Mesendoderm (in vitro differentiated cells): ENCODE results near the gene CHST15.
A peak's percentile ranks its signal among the peaks of the same experiment; 100 is the strongest.

ENCODE experiments used
- DNase-seq: peaks from one replicate; pipeline ENCODE4 v3.0.0; 2013
- H2AK5ac ChIP-seq: 2 replicates; pipeline ENCODE4 v1.6.1; 2013; ENCODE audit warnings: low read length, inconsistent platforms
- H2BK120ac ChIP-seq: 2 replicates; pipeline ENCODE4 v1.6.1; 2013; ENCODE audit warnings: low read depth, mild to moderate bottlenecking, low read length, moderate library complexity, mixed read lengths
- H2BK15ac ChIP-seq: replicated peaks from 2 replicates; pipeline ENCODE4 v1.6.1; 2013; ENCODE audit warnings: low read depth, mild to moderate bottlenecking, moderate library complexity
- H2BK5ac ChIP-seq: 2 replicates; pipeline ENCODE4 v1.6.1; 2013; ENCODE audit warnings: low read length, inconsistent platforms
- H3K18ac ChIP-seq: 2 replicates; pipeline ENCODE4 v1.6.1; 2013; ENCODE audit warnings: mild to moderate bottlenecking, low read length, mixed read lengths
- H3K23ac ChIP-seq: one replicate; pipeline ENCODE4 v1.6.1; 2013; ENCODE audit warnings: low read length
- H3K27ac ChIP-seq: 2 replicates; pipeline ENCODE4 v1.5.1; 2013; ENCODE audit warnings: low read depth, mild to moderate bottlenecking, inconsistent platforms, low read length, moderate library complexity
- H3K27me3 ChIP-seq: 2 replicates; pipeline ENCODE4 v1.6.1; 2013; ENCODE audit warnings: low read length, control low read depth, mild to moderate bottlenecking, inconsistent platforms; ENCODE audit not compliant: insufficient read depth, poor library complexity
- H3K36me3 ChIP-seq: 2 replicates; pipeline ENCODE4 v1.6.1; 2013; ENCODE audit warnings: low read length, inconsistent platforms; ENCODE audit not compliant: control insufficient read depth, insufficient read depth
- H3K4ac ChIP-seq: one replicate; pipeline ENCODE4 v1.6.1; 2013; ENCODE audit warnings: low read depth, mild to moderate bottlenecking, low read length, moderate library complexity
- H3K4me1 ChIP-seq: 2 replicates; pipeline ENCODE4 v1.6.1; 2013; ENCODE audit warnings: low read depth, low read length, inconsistent platforms; ENCODE audit not compliant: control insufficient read depth
- H3K4me2 ChIP-seq: 2 replicates; pipeline ENCODE4 v1.6.1; 2013; ENCODE audit warnings: low read length
- H3K4me3 ChIP-seq: 2 replicates; pipeline ENCODE4 v1.5.1; 2013; ENCODE audit warnings: mild to moderate bottlenecking, low read length
- H3K56ac ChIP-seq: one replicate; pipeline ENCODE4 v1.6.1; 2013; ENCODE audit warnings: low read length
- H3K79me1 ChIP-seq: 2 replicates; pipeline ENCODE4 v1.6.1; 2013; ENCODE audit warnings: low read length, inconsistent platforms
- H3K79me2 ChIP-seq: 2 replicates; pipeline ENCODE4 v1.6.1; 2013; ENCODE audit warnings: mild to moderate bottlenecking, low read length; ENCODE audit not compliant: control insufficient read depth, insufficient read depth
- H3K9ac ChIP-seq: 2 replicates; pipeline ENCODE4 v1.6.1; 2013; ENCODE audit warnings: low read length, inconsistent platforms
- H4K5ac ChIP-seq: one replicate; pipeline ENCODE4 v1.6.1; 2013; ENCODE audit warnings: low read length
- H4K8ac ChIP-seq: one replicate; pipeline ENCODE4 v1.6.1; 2013; ENCODE audit warnings: low read depth, mild to moderate bottlenecking, control low read depth, low read length, moderate library complexity
- WGBS: extraction: QIAGEN DNeasy Blood & Tissue Kit; methylation state at CpG from one replicate; pipeline ENCODE4 v1.1.7; 2013; ENCODE audit warnings: low lambda C conversion rate, missing lambda C conversion rate; ENCODE audit not compliant: insufficient coverage; ENCODE audit errors: extremely low coverage; 5-methylcytosine and 5-hydroxymethylcytosine counted together

Gene CHST15

DNA sequence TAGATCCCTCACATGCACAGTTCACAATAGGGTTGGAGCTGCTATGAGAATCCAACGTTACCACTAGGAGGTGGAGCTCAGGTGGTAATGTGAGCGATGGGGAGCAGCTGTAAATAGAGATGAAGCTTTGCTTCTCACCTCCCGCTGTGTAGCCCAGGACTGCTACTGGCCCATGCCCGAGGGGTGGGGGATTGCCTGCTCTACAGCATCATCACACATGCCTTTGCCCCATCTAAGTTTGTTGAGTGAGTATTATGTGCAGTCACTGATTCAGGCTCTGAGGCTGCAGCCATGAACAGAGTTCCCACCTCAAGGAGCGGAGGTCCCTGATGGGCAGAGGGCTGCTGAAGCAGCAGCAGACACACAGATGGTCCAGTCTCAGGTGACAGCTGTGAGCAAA, 94.1 kb downstream of the CHST15 start:
- DNase-seq = peak; percentile 32
- H3K4ac ChIP-seq = no peak overlapping the region
- H3K4me3 ChIP-seq = no peak overlapping the region
- no peak overlapping the region for H3K27ac ChIP-seq
- H3K9ac ChIP-seq = no peak overlapping the region
- H2BK15ac ChIP-seq = no peak overlapping the region
- no peak overlapping the region for H2AK5ac ChIP-seq
- no peaks in the 10 kb centered on the region for H3K79me1 ChIP-seq
- no peak overlapping the region for H3K18ac ChIP-seq
- no peaks in the 10 kb centered on the region for H3K79me2 ChIP-seq
- H2BK120ac ChIP-seq = no peak overlapping the region
- no peak overlapping the region for H4K5ac ChIP-seq
- H3K36me3 ChIP-seq = no peaks in the 10 kb centered on the region
- WGBS = no CpG with 5 or more reads among the region's 5 CpGs
- H3K4me2 ChIP-seq = no peak overlapping the region
- H3K56ac ChIP-seq = no peak overlapping the region
- H2BK5ac ChIP-seq = no peak overlapping the region
- H4K8ac ChIP-seq = no peak overlapping the region
- H3K23ac ChIP-seq = no peak overlapping the region
- H3K4me1 ChIP-seq = no peaks in the 10 kb centered on the region
- no peaks in the 10 kb centered on the region for H3K27me3 ChIP-seq

DNA sequence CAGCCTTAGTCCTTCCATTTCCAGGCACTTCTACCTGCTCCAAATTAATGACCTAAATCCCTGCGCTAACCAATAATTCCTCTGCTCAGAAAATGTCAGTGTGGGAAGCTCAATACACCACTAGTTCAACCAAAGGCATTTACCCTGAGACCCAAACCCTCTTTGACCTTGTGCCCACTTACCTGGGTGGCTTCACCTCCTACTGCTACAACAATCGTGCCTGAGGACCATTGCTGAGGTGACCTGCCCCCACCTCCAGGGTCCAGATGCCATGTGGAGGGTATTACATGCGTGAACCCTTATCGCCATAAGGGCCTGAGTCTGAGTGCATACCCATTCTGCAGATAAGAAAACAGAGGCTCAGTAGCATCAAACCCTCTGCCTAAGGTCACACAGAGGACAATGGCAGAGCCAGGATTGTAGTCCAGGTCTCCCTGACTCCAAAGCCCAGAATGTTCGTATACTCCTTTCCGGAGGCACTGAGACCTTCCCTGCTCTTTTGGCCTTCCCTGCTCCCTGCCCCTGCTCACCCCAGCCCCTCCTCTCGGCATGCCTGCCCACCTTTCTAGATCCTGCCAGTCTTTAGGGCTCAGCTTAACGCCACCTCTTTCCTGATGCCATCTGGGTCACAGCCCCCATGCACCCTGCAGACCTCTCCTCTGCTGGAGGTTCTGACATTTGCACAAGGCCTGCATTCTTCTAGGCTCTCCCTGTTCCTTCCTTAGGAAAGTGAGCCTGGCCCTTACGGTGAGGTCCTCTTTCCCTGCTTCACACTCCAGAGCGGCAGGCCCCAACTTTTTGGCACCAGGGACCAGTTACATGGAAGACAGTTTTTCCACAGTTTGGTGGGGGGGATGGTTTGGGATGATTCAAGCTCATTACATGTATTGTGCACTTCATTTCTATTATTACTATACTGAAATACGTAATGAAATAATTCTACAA, 94.9 kb downstream of the CHST15 start:
- no CpG with 5 or more reads among the region's 11 CpGs for WGBS
- Histone ChIP-seq H2BK120ac (no peak overlapping the region), H3K4me2 (no peak overlapping the region), H3K79me1 (no peaks in the 10 kb centered on the region), H3K4me1 (no peaks in the 10 kb centered on the region), H3K4ac (no peak overlapping the region), H3K36me3 (no peaks in the 10 kb centered on the region), H2BK15ac (no peak overlapping the region), H2BK5ac (no peak overlapping the region), H3K27me3 (no peaks in the 10 kb centered on the region), H4K5ac (no peak overlapping the region), H4K8ac (no peak overlapping the region), H2AK5ac (no peak overlapping the region), H3K9ac (no peak overlapping the region), H3K79me2 (no peaks in the 10 kb centered on the region), H3K27ac (no peak overlapping the region), H3K18ac (no peak overlapping the region), H3K4me3 (no peak overlapping the region), H3K23ac (no peak overlapping the region), H3K56ac (no peak overlapping the region)
- no peak for DNase-seq

DNA sequence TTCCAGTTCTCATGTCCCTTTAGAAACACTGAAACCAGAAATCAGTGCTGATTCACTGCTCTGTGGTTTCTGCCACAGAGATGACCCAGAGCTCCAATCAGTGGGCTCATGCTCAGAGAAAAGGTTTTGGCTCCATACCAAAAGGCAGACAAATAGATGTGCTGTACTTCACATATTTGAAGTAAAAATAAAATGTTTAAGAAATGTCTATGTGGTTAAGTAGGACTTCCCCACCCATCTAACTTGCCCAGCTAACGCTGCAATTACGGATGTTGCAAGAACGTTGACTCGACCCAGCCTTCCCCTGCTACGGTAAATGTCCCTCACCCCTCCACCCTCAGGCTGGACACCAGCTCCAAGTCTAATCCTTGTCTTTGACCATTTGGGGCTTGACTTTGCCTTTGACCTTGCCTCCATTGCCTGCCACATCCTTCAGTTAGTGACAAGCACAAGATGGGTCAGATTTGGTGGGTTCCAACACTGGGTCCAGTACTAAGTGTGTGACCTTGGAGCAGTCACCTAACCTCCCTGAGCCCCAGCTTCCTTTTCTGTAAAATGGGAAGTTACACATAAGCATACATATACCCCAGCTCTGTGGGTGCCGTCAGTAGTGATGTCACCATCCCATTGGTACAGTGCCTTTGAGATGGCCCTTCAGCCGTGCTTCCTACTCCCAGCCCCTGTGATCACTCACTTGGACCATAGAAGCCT, 95.8 kb downstream of the CHST15 start:
- no peak overlapping the region for H2AK5ac ChIP-seq
- H4K5ac ChIP-seq = no peak overlapping the region
- no peaks in the 10 kb centered on the region for H3K36me3 ChIP-seq
- no peak overlapping the region for H3K4ac ChIP-seq
- WGBS = no CpG with 5 or more reads among the region's 7 CpGs
- no peak overlapping the region for H2BK15ac ChIP-seq
- H3K4me3 ChIP-seq = no peak overlapping the region
- H3K9ac ChIP-seq = no peak overlapping the region
- no peak overlapping the region for H3K4me2 ChIP-seq
- H3K27ac ChIP-seq = no peak overlapping the region
- no peaks in the 10 kb centered on the region for H3K79me2 ChIP-seq
- H2BK5ac ChIP-seq = no peak overlapping the region
- H3K4me1 ChIP-seq = no peaks in the 10 kb centered on the region
- H2BK120ac ChIP-seq = no peak overlapping the region
- no peaks in the 10 kb centered on the region for H3K79me1 ChIP-seq
- no peak overlapping the region for H4K8ac ChIP-seq
- H3K23ac ChIP-seq = no peak overlapping the region
- H3K56ac ChIP-seq = no peak overlapping the region
- H3K18ac ChIP-seq = no peak overlapping the region
- no peaks in the 10 kb centered on the region for H3K27me3 ChIP-seq
- DNase-seq = no peak

DNA sequence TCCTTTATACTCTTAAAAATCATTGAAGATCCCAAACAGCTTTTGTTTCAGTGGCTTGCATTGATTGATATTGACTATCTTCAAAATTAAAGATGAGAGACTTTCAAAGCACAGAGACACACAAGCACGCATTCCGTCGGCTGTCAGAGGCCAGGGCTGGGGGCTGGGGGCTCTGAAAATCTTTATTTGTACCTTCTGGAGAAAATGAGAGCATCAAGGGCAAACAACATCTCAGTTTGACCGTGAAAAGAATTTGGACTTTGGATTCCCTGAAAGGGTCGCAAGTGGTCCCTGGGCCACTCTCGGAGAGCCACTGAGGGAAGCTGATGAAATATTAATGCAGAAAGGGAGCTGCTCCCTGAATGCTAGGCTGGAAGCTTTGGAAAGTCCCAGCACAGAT, 96.4 kb downstream of the CHST15 start:
- WGBS = no CpG with 5 or more reads among the region's 6 CpGs
- H2BK5ac ChIP-seq = no peak overlapping the region
- H3K4me3 ChIP-seq = no peak overlapping the region
- no peak for DNase-seq
- H3K27me3 ChIP-seq = no peaks in the 10 kb centered on the region
- no peak overlapping the region for H2AK5ac ChIP-seq
- H4K8ac ChIP-seq = no peak overlapping the region
- no peaks in the 10 kb centered on the region for H3K4me1 ChIP-seq
- no peak overlapping the region for H3K4ac ChIP-seq
- no peak overlapping the region for H3K18ac ChIP-seq
- no peak overlapping the region for H4K5ac ChIP-seq
- no peak overlapping the region for H3K4me2 ChIP-seq
- no peaks in the 10 kb centered on the region for H3K79me2 ChIP-seq
- no peak overlapping the region for H3K27ac ChIP-seq
- H2BK15ac ChIP-seq = no peak overlapping the region
- H3K23ac ChIP-seq = no peak overlapping the region
- H3K36me3 ChIP-seq = no peaks in the 10 kb centered on the region
- no peak overlapping the region for H3K56ac ChIP-seq
- H3K79me1 ChIP-seq = no peaks in the 10 kb centered on the region
- no peak overlapping the region for H3K9ac ChIP-seq
- no peak overlapping the region for H2BK120ac ChIP-seq

DNA sequence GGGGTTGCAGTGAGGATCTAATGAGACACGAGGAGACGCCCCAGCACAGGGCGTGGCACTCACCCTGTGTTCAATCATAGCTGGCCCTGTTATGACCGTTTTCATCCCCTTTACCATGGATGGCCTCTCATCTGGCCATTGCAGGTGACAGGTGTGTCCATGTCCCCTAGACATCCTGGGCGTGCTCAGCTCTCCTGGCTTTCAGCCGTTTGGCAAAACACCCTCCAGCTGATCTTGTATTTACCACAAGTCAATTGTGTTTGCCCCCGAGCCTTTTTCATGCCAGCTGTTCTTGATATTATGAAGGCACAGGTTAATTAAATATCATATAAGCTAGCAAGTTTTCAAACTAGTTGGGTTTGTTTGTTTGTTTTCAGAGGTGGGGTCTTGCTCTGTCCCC, 97.1 kb downstream of the CHST15 start:
- H3K18ac ChIP-seq = no peak overlapping the region
- no peak overlapping the region for H3K56ac ChIP-seq
- H2BK5ac ChIP-seq = no peak overlapping the region
- H3K4ac ChIP-seq = no peak overlapping the region
- H3K36me3 ChIP-seq = no peaks in the 10 kb centered on the region
- no peaks in the 10 kb centered on the region for H3K4me1 ChIP-seq
- H4K8ac ChIP-seq = no peak overlapping the region
- no peak overlapping the region for H2BK15ac ChIP-seq
- no peak overlapping the region for H3K4me3 ChIP-seq
- H4K5ac ChIP-seq = no peak overlapping the region
- no peak overlapping the region for H3K27ac ChIP-seq
- H3K9ac ChIP-seq = no peak overlapping the region
- H3K79me1 ChIP-seq = no peaks in the 10 kb centered on the region
- H3K4me2 ChIP-seq = no peak overlapping the region
- WGBS = no CpG with 5 or more reads among the region's 7 CpGs
- DNase-seq = no peak
- H3K79me2 ChIP-seq = no peaks in the 10 kb centered on the region
- H2AK5ac ChIP-seq = no peak overlapping the region
- no peaks in the 10 kb centered on the region for H3K27me3 ChIP-seq
- H2BK120ac ChIP-seq = no peak overlapping the region
- H3K23ac ChIP-seq = no peak overlapping the region
